ENCODE measurements around the gene KRT6A. TPM values are rescaled to one million over a fixed set of nuclear protein-coding genes. Genes with fewer than 3 reads are reported as not detected.

KRT6A gene
- total and polyA plus RNA-seq, 2 of the 8 experiments (the other 6 are each of a cell fraction or from before 2014, with no cell fraction given): 0.11 TPM; not detected in 1

- H4K20me1 ChIP-seq (replicated peaks in 1 of 2; ENCODE audit: control insufficient read depth in 1 of 2, insufficient read depth in 2 of 2, low read length in 2 of 2): no peaks in the 10 kb centered on the region
- no peak overlapping the region for H3K27ac ChIP-seq (ENCODE audit: low read depth, low read length)
- H2AK5ac ChIP-seq (ENCODE audit: low read depth, low read length): no peak overlapping the region
- no peaks in the 10 kb centered on the region for H3K23me2 ChIP-seq (ENCODE audit: low read depth, low read length)
- H3K79me2 ChIP-seq (ENCODE audit: control insufficient read depth in 1 of 2, insufficient read depth in 2 of 2, low read length in 2 of 2): no peaks in the 10 kb centered on the region
- no peak for TF ChIP-seq E2F6 (IDR thresholded peaks at IDR 0.05)
- no peak for TF ChIP-seq JUN (IDR thresholded peaks at IDR 0.05; ENCODE audit: low read depth, low read length)
- TF ChIP-seq TAF1 (IDR thresholded peaks at IDR 0.05; ENCODE audit: low read depth, low read length): no peak
- no peak for TF ChIP-seq ASH2L (IDR thresholded peaks at IDR 0.05; ENCODE audit: low read length)
- TF ChIP-seq SUZ12 (IDR thresholded peaks at IDR 0.05; ENCODE audit: low read length): no peak
- H2BK12ac ChIP-seq (ENCODE audit: low read depth, low read length): no peak overlapping the region
- H3K14ac ChIP-seq (ENCODE audit: insufficient read length): no peak overlapping the region
- H3K79me1 ChIP-seq (ENCODE audit: low read depth, low read length): no peaks in the 10 kb centered on the region
- POLR2A ChIA-PET (ENCODE audit: partially characterized antibody): interaction anchor here (0.6 kb wide), 1 partner anchor 125 kb away, joined by 3 read pairs; no protein-coding TSS in a partner anchor
- H2BK15ac ChIP-seq (ENCODE audit: low read length): no peak overlapping the region
- H2AFZ ChIP-seq (ENCODE audit: low read length): no peak overlapping the region
- CTCF ChIA-PET (ENCODE audit: partially characterized antibody): no interaction called here
- H2BK20ac ChIP-seq (ENCODE audit: low read length): no peak overlapping the region
- no peak overlapping the region for H3K9ac ChIP-seq (replicated peaks in 1 of 4; ENCODE audit: extremely low read depth in 1 of 4, low read depth in 3 of 4, low read length in 3 of 4)
- H3K4ac ChIP-seq (replicated peaks; ENCODE audit: insufficient read length, low read depth, low read length): no peak overlapping the region
- no peak overlapping the region for H2BK5ac ChIP-seq (ENCODE audit: low read depth, low read length)
- no peaks in the 10 kb centered on the region for H3K9me3 ChIP-seq (ENCODE audit: insufficient read depth in 2 of 2, low read depth in 1 of 2, low read length in 1 of 2)
- no peak overlapping the region for H4K91ac ChIP-seq (replicated peaks; ENCODE audit: insufficient read length, low read length)
- H3K4me2 ChIP-seq (ENCODE audit: insufficient read depth in 1 of 2, low read depth in 2 of 2, low read length in 2 of 2): no peak overlapping the region
- H3K36me3 ChIP-seq (ENCODE audit: control insufficient read depth in 2 of 4, insufficient read depth in 4 of 4, low read length in 3 of 4): no peaks in the 10 kb centered on the region
- H4K8ac ChIP-seq (ENCODE audit: extremely low read depth, insufficient read depth, low read length): peak overlapping the region; percentile 62; the same call in 1 of the 2 replicates
- H3K18ac ChIP-seq (ENCODE audit: extremely low read depth, low read length): no peak overlapping the region
- H3K4me3 ChIP-seq (ENCODE audit: extremely low read depth in 1 of 4, insufficient read depth in 2 of 4, low read depth in 3 of 4, low read length in 4 of 4): no peak overlapping the region
- FAIRE-seq (no peak), DNase-seq (ENCODE audit: low read depth in 1 of 2, low spot score in 2 of 2) (no peak)
- no peaks in the 10 kb centered on the region; a peak in 2 of 7 replicates for H3K27me3 ChIP-seq (replicated peaks in 1 of 4; ENCODE audit: control insufficient read depth in 3 of 4, extremely low read depth in 1 of 4, insufficient read depth in 3 of 4, low read length in 3 of 4)
- H4K5ac ChIP-seq (ENCODE audit: insufficient read length, low read depth, low read length): no peak overlapping the region
- H3K4me1 ChIP-seq (replicated peaks in 1 of 4; ENCODE audit: control insufficient read depth in 3 of 4, insufficient read depth in 4 of 4, low read length in 3 of 4): peaks cover 0 to 3% (median 1%) of the 10 kb centered on the region in 4 experiments; a peak in 1 of 7 replicates
- no peak overlapping the region for H3K23ac ChIP-seq (ENCODE audit: insufficient read length)
- no peak overlapping the region for H3K56ac ChIP-seq (replicated peaks; ENCODE audit: insufficient read length, low read depth, low read length)
- H2BK120ac ChIP-seq (replicated peaks; ENCODE audit: low read depth, low read length): no peak overlapping the region
- WGBS, 2 experiments (ENCODE audit: extremely low coverage in 1 of 2, insufficient coverage in 1 of 2, insufficient read length in 1 of 2, insufficient replicate concordance in 2 of 2, low coverage in 1 of 2, low lambda C conversion rate in 2 of 2, missing lambda C conversion rate in 1 of 2): 84% methylated on average over 8 of the region's 9 CpGs; no CpG with 5 or more reads in 1 of the 2 experiments
These were observed 55.5 kb downstream of the KRT6A start for GRCh38 chr12:52437508-52437907.
